H1 (cell line): Measurements from ENCODE around the gene TNFRSF8. TPM values are rescaled to one million over a fixed set of nuclear protein-coding genes. Genes with fewer than 3 reads are reported as not detected.

Experiments
- CTCF ChIA-PET: fragments of 300-600 bp; sonication (Branson Sonifier 250); formaldehyde crosslinking; loops from one replicate; lab custom pipeline; 2021; ENCODE audit not compliant: partially characterized antibody; lab: Charles Lee
- POLR2A ChIA-PET: fragments of 300-600 bp; sonication (Branson Sonifier 250); formaldehyde crosslinking; loops from one replicate; lab custom pipeline; 2021; ENCODE audit warnings: inconsistent platforms; ENCODE audit not compliant: partially characterized antibody; lab: Charles Lee
- DNase-seq, 2 experiments: peaks; one replicate each; pipeline versions ENCODE4 v3.0.0 to v3.0.0-alpha.2; 2010 to 2022; ENCODE audit warnings: low spot score in 2 of 2, low read depth in 1 of 2, mixed read lengths in 1 of 2
- FAIRE-seq: peaks from 2 replicates; lab custom pipeline; 2011; peaks lifted over from hg19 to GRCh38; lab: Jason Lieb, UNC
- H2AFZ ChIP-seq: 2 replicates; pipeline ENCODE4 v1.8.1; 2012; ENCODE audit warnings: low read length, inconsistent platforms
- H2AK5ac ChIP-seq: 2 replicates; pipeline ENCODE4 v1.6.1; 2013; ENCODE audit warnings: low read depth, low read length
- H2BK120ac ChIP-seq: replicated peaks from 2 replicates; pipeline ENCODE3; 2013; ENCODE audit warnings: low read depth, low read length, inconsistent platforms
- H2BK12ac ChIP-seq: 2 replicates; pipeline ENCODE4 v1.6.1; 2013; ENCODE audit warnings: low read depth, low read length
- H2BK15ac ChIP-seq: 2 replicates; pipeline ENCODE4 v1.6.1; 2013; ENCODE audit warnings: low read length
- H2BK20ac ChIP-seq: 2 replicates; pipeline ENCODE4 v1.6.1; 2013; ENCODE audit warnings: low read length
- H2BK5ac ChIP-seq: 2 replicates; pipeline ENCODE4 v1.6.1; 2013; ENCODE audit warnings: low read depth, low read length
- H3K14ac ChIP-seq: 2 replicates; pipeline ENCODE4 v1.6.1; 2013; ENCODE audit warnings: inconsistent platforms; ENCODE audit not compliant: insufficient read length
- H3K18ac ChIP-seq: 2 replicates; pipeline ENCODE4 v1.6.1; 2013; ENCODE audit warnings: low read length; ENCODE audit errors: extremely low read depth
- H3K23ac ChIP-seq: 2 replicates; pipeline ENCODE4 v1.6.1; 2013; ENCODE audit warnings: inconsistent platforms; ENCODE audit not compliant: insufficient read length
- H3K23me2 ChIP-seq: 2 replicates; pipeline ENCODE4 v1.6.1; 2013; ENCODE audit warnings: low read depth, low read length
- H3K27ac ChIP-seq: 2 replicates; pipeline ENCODE4 v1.6.1; 2011; ENCODE audit warnings: low read depth, low read length, inconsistent platforms
- H3K27me3 ChIP-seq, 4 experiments: replicated peaks in 1 of 4; 1 replicate in 1 of 4; 2 replicates in 3 of 4; pipeline versions ENCODE4 v1.6.1 to v1.8.1; 2011 to 2013; ENCODE audit warnings: low read length in 3 of 4, mild to moderate bottlenecking in 3 of 4, inconsistent platforms in 2 of 4, mixed read lengths in 2 of 4, moderate library complexity in 1 of 4; ENCODE audit not compliant: control insufficient read depth in 3 of 4, insufficient read depth in 3 of 4; ENCODE audit errors: extremely low read depth in 1 of 4
- H3K36me3 ChIP-seq, 4 experiments: 2 replicates each; pipeline versions ENCODE4 v1.6.1 to v1.8.1; 2011 to 2013; ENCODE audit warnings: mild to moderate bottlenecking in 4 of 4, low read length in 3 of 4, moderate library complexity in 2 of 4, control low read depth in 1 of 4, inconsistent platforms in 1 of 4; ENCODE audit not compliant: insufficient read depth in 4 of 4, control insufficient read depth in 2 of 4
- H3K4ac ChIP-seq: replicated peaks from 2 replicates; pipeline ENCODE3; 2013; ENCODE audit warnings: low read length, low read depth, mixed read lengths, inconsistent platforms; ENCODE audit not compliant: insufficient read length
- H3K4me1 ChIP-seq, 4 experiments: replicated peaks in 1 of 4; 1 replicate in 1 of 4; 2 replicates in 3 of 4; pipeline versions ENCODE4 v1.6.1 to v1.8.1; 2011 to 2013; ENCODE audit warnings: low read length in 3 of 4, inconsistent platforms in 2 of 4, mixed read lengths in 1 of 4; ENCODE audit not compliant: insufficient read depth in 4 of 4, control insufficient read depth in 3 of 4
- H3K4me2 ChIP-seq, 2 experiments: 2 replicates each; pipeline versions ENCODE4 v1.6.1 to v1.8.1; 2011 to 2013; ENCODE audit warnings: low read depth in 2 of 2, low read length in 2 of 2, control low read depth in 1 of 2, inconsistent platforms in 1 of 2, mild to moderate bottlenecking in 1 of 2; ENCODE audit not compliant: insufficient read depth in 1 of 2
- H3K4me3 ChIP-seq, 4 experiments: fragments of 200-600, 300-600 bp in 1 of 4; sonication (generic), shearing (Covaris generic), sonication (Bioruptor Twin) in 1 of 4; 2 replicates each; pipeline versions ENCODE4 v1.5.1 to v1.8.1; 2011 to 2016; ENCODE audit warnings: low read length in 4 of 4, low read depth in 3 of 4, control low read depth in 2 of 4, inconsistent platforms in 2 of 4, mild to moderate bottlenecking in 2 of 4, mixed read lengths in 1 of 4, moderate library complexity in 1 of 4; ENCODE audit not compliant: insufficient read depth in 2 of 4; ENCODE audit errors: extremely low read depth in 1 of 4
- H3K56ac ChIP-seq: replicated peaks from 2 replicates; pipeline ENCODE3; 2013; ENCODE audit warnings: low read depth, mild to moderate bottlenecking, mixed read lengths, low read length, inconsistent platforms; ENCODE audit not compliant: insufficient read length
- H3K79me1 ChIP-seq: 2 replicates; pipeline ENCODE4 v1.6.1; 2013; ENCODE audit warnings: low read depth, low read length, control low read depth
- H3K79me2 ChIP-seq, 2 experiments: 2 replicates each; pipeline versions ENCODE4 v1.6.1 to v1.8.1; 2012 to 2013; ENCODE audit warnings: low read length in 2 of 2, mild to moderate bottlenecking in 2 of 2, inconsistent platforms in 1 of 2; ENCODE audit not compliant: insufficient read depth in 2 of 2, control insufficient read depth in 1 of 2
- H3K9ac ChIP-seq, 4 experiments: replicated peaks in 1 of 4; 1 replicate in 1 of 4; 2 replicates in 3 of 4; pipeline versions ENCODE4 v1.6.1 to v1.8.1; 2011 to 2013; ENCODE audit warnings: low read depth in 3 of 4, low read length in 3 of 4, control low read depth in 2 of 4, mild to moderate bottlenecking in 2 of 4, moderate library complexity in 2 of 4, inconsistent platforms in 1 of 4; ENCODE audit errors: extremely low read depth in 1 of 4
- H3K9me3 ChIP-seq, 2 experiments: 2 replicates each; pipeline versions ENCODE4 v1.6.1 to v1.8.1; 2012 to 2013; ENCODE audit warnings: mild to moderate bottlenecking in 2 of 2, moderate library complexity in 2 of 2, control low read depth in 1 of 2, inconsistent platforms in 1 of 2, low read depth in 1 of 2, low read length in 1 of 2, mixed read lengths in 1 of 2; ENCODE audit not compliant: insufficient read depth in 2 of 2
- H4K20me1 ChIP-seq, 2 experiments: replicated peaks in 1 of 2; 2 replicates each; pipeline versions ENCODE3 to v1.8.1; 2011 to 2013; ENCODE audit warnings: inconsistent platforms in 2 of 2, low read length in 2 of 2, mild to moderate bottlenecking in 1 of 2; ENCODE audit not compliant: insufficient read depth in 2 of 2, control insufficient read depth in 1 of 2
- H4K5ac ChIP-seq: 2 replicates; pipeline ENCODE4 v1.6.1; 2013; ENCODE audit warnings: low read length, low read depth, mixed read lengths, inconsistent platforms; ENCODE audit not compliant: insufficient read length
- H4K8ac ChIP-seq: 2 replicates; pipeline ENCODE4 v1.8.0; 2013; ENCODE audit warnings: mild to moderate bottlenecking, moderate library complexity, low read length, inconsistent platforms; ENCODE audit not compliant: insufficient read depth; ENCODE audit errors: extremely low read depth
- H4K91ac ChIP-seq: replicated peaks from 2 replicates; pipeline ENCODE3; 2013; ENCODE audit warnings: low read length, mixed read lengths, inconsistent platforms; ENCODE audit not compliant: insufficient read length
- ATF3 ChIP-seq: IDR thresholded peaks from 2 replicates; pipeline ENCODE4 v1.6.1; 2011; ENCODE audit warnings: low read depth, mild to moderate bottlenecking, low read length; ENCODE audit not compliant: insufficient read depth
- BACH1 ChIP-seq: IDR thresholded peaks from 2 replicates; pipeline ENCODE4 v1.6.1; 2012; ENCODE audit warnings: low read length, improper control_type of control experiment
- HDAC6 ChIP-seq: IDR thresholded peaks from one replicate; pipeline ENCODE4 v1.7.1; 2012; ENCODE audit warnings: low read depth, mild to moderate bottlenecking, inconsistent platforms, low read length, moderate library complexity
- JUN ChIP-seq: IDR thresholded peaks from 2 replicates; pipeline ENCODE4 v1.6.1; 2011; ENCODE audit warnings: low read depth, mild to moderate bottlenecking, improper control_type of control experiment, low read length
- KDM5A ChIP-seq: fragments of 200-600 bp; IDR thresholded peaks from 2 replicates; pipeline ENCODE4 v1.7.1; 2012; ENCODE audit warnings: mild to moderate bottlenecking, low read length, inconsistent platforms, mixed read lengths
- SP4 ChIP-seq: IDR thresholded peaks from 2 replicates; pipeline ENCODE4 v1.6.1; 2012; ENCODE audit warnings: low read length, inconsistent platforms
- WGBS, 2 experiments: shearing (Covaris generic) in 1 of 2; methylation state at CpG; one replicate each; pipeline versions ENCODE4 v1.1.6 to v1.1.7; 2013 to 2015; ENCODE audit warnings: low lambda C conversion rate in 2 of 2, mixed read lengths in 2 of 2, inconsistent platforms in 1 of 2, low coverage in 1 of 2, missing lambda C conversion rate in 1 of 2; ENCODE audit not compliant: insufficient replicate concordance in 2 of 2, insufficient coverage in 1 of 2, insufficient read length in 1 of 2; ENCODE audit errors: extremely low coverage in 1 of 2, missing lambda C conversion rate in 1 of 2; 5-methylcytosine and 5-hydroxymethylcytosine counted together
- polyA plus RNA-seq, 7 experiments: library from polyadenylated mRNA; depleted of rRNA in 3 of 7; stranded (reverse) in 5 of 7; unstranded in 2 of 7; fragments of >200 nt in 5 of 7; fragments of 200-250 nt in 2 of 7; gene quantifications; 1 replicate in 5 of 7; 2 replicates in 1 of 7; 4 replicates in 1 of 7; pipeline versions ENCODE4 v1.2.1 to v1.2.3, GENCODE V29; 2011 to 2013; ENCODE audit warnings: missing spikeins in 2 of 7, mixed read lengths in 2 of 7
- total RNA-seq: library from RNA; stranded (reverse); fragmentation: NEBNext Ultra II Directional; extraction: Animal tissue kit (Norgen Biotek cat#: 25700); gene quantifications from 2 replicates; pipeline ENCODE4 v1.2.1, GENCODE V29; 2021
- TF ChIP-seq, protein P1 (sequence below): IDR thresholded peaks from 2 replicates; pipeline ENCODE4 v1.6.1; 2012; ENCODE audit warnings: inconsistent platforms

Gene TNFRSF8
- total and polyA plus RNA-seq, 2 of the 8 experiments (the other 6 are each of a cell fraction or from before 2014, with no cell fraction given) = 23.2 to 32.7 TPM

DNA sequence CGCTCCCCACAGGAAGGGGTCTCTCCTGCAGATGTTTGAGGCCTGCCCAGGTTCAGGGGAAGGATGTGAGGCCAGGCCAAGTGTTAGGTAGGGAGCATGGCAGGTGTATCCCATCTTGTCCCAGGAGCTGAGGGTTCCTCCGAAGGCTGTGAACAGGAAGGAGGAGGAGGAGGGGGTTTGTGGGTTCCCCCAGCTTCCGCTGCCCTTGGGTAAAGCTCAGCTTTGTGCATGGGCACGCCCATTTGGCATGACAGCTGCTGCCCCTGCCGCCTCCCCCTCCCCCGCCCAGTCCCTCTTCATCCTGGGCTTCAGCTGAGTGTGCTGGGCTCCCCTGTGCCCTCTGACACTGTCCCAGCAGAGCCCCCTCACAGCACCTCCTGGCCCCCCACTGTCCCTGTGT, 25.5 kb downstream of the TNFRSF8 start:
- H3K4ac ChIP-seq = no peak overlapping the region
- H3K27ac ChIP-seq = no peak overlapping the region
- FAIRE-seq = no peak
- H3K4me2 ChIP-seq = no peak overlapping the region
- no peaks in the 10 kb centered on the region for H3K9me3 ChIP-seq
- no peak overlapping the region for H3K9ac ChIP-seq
- no peak overlapping the region for H2BK15ac ChIP-seq
- WGBS, 2 experiments = 95% methylated on average over 4 of the region's 6 CpGs; no CpG with 5 or more reads in 1 of the 2 experiments
- TF ChIP-seq HDAC6 (no peak), ATF3 (no peak), JUN (no peak), BACH1 (no peak), KDM5A (no peak), SP4 (no peak)
- TF ChIP-seq, protein P1, sequence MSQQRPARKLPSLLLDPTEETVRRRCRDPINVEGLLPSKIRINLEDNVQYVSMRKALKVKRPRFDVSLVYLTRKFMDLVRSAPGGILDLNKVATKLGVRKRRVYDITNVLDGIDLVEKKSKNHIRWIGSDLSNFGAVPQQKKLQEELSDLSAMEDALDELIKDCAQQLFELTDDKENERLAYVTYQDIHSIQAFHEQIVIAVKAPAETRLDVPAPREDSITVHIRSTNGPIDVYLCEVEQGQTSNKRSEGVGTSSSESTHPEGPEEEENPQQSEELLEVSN = no peak
- TF ChIP-seq, all 59 proteins: peak for 0
- Histone ChIP-seq H3K79me2 (no peaks in the 10 kb centered on the region; a peak in 1 of 4 replicates), H3K36me3 (peaks cover 0 to 5% (median 0%) of the 10 kb centered on the region in 4 experiments; a peak in 2 of 8 replicates), H3K4me1 (peaks cover 0 to 2% (median 0%) of the 10 kb centered on the region in 4 experiments; a peak in 3 of 7 replicates), H4K20me1 (peaks cover 4 to 10% of the 10 kb centered on the region in 2 experiments), H3K14ac (no peak overlapping the region), H2BK120ac (no peak overlapping the region), H4K5ac (no peak overlapping the region), H4K91ac (no peak overlapping the region), H2AFZ (no peak overlapping the region), H2BK20ac (no peak overlapping the region), H3K23ac (no peak overlapping the region), H2BK12ac (no peak overlapping the region), H3K4me3 (no peak overlapping the region), H4K8ac (peak overlapping the region; percentile 72), H3K23me2 (peaks cover 11% of the 10 kb centered on the region; the same call in 1 of the 2 replicates), H2BK5ac (0 out of 2 replicates have a peak overlapping the region, but pooled peaks have one; percentile 1), H3K27me3 (no peaks in the 10 kb centered on the region), H3K56ac (no peak overlapping the region), H3K18ac (no peak overlapping the region), H3K79me1 (peaks cover 3% of the 10 kb centered on the region), H2AK5ac (no peak overlapping the region)
- ChIA-PET CTCF (interaction anchor here (0.6 to 2.4 kb wide), 5 partner anchors 10 to 87 kb away, joined by 3 to 21 read pairs (median 4); no protein-coding TSS in a partner anchor), POLR2A (interaction anchor here (0.6 to 1.8 kb wide), 3 partner anchors 10 to 12 kb away, joined by 3 to 8 read pairs (median 4); no protein-coding TSS in a partner anchor)
- DNase-seq = no peak
